HG03575 (cell line): Measurements from ENCODE around the gene FOXQ1.

ENCODE experiments used
- ATAC-seq: cut with Tn5 transposase; IDR thresholded peaks from one replicate; pipeline ENCODE4 v1.9.1; 2021; ENCODE audit not compliant: unreplicated experiment, insufficient number of reproducible peaks, low FRiP score; ENCODE audit errors: extremely low read depth

FOXQ1 gene

GRCh38 chr6:1311400-1312202 lies at the start of gene FOXQ1:
Gene FOXQ1 (plus strand): TSS chr6:1312098. CDS start chr6:1312705, 607 bp downstream.
- no peak for ATAC-seq

- no peak for ATAC-seq
Observed at GRCh38 chr6:1262704-1263038, 49.2 kb upstream of the FOXQ1 start.

- ATAC-seq: no peak
Observed at GRCh38 chr6:1263039-1263849, 48.7 kb upstream of the FOXQ1 start.

- ATAC-seq: no peak
Observed at GRCh38 chr6:1263850-1264377, 48.0 kb upstream of the FOXQ1 start.

GRCh38 chr6:1264619-1265445 lies 47.1 kb upstream of the FOXQ1 start:
- no peak for ATAC-seq

- ATAC-seq: no peak
Observed at GRCh38 chr6:1266686-1267056, 45.2 kb upstream of the FOXQ1 start.

GRCh38 chr6:1267057-1267732 lies 44.7 kb upstream of the FOXQ1 start:
- no peak for ATAC-seq

- no peak for ATAC-seq
Observed at GRCh38 chr6:1267790-1268762, 43.8 kb upstream of the FOXQ1 start.

- no peak for ATAC-seq
Observed at GRCh38 chr6:1271071-1271763, 40.7 kb upstream of the FOXQ1 start.

GRCh38 chr6:1278061-1278720 lies 33.7 kb upstream of the FOXQ1 start:
- no peak for ATAC-seq

- no peak for ATAC-seq
Observed at GRCh38 chr6:1279065-1279464, 32.8 kb upstream of the FOXQ1 start.

GRCh38 chr6:1280666-1281300 lies 31.1 kb upstream of the FOXQ1 start:
- no peak for ATAC-seq

GRCh38 chr6:1281746-1282145 lies 30.2 kb upstream of the FOXQ1 start:
- ATAC-seq: no peak

GRCh38 chr6:1283501-1283900 lies 28.4 kb upstream of the FOXQ1 start:
- ATAC-seq: no peak

- no peak for ATAC-seq
Observed at GRCh38 chr6:1285556-1285955, 26.3 kb upstream of the FOXQ1 start.

- no peak for ATAC-seq
Observed at GRCh38 chr6:1285956-1286355, 25.9 kb upstream of the FOXQ1 start.
